GM23338 (cell line): Measurements from ENCODE around the gene DNTTIP2. TPM values are rescaled to one million over a fixed set of nuclear protein-coding genes. Genes with fewer than 3 reads are reported as not detected.

Source experiments
- ATAC-seq: fragments of 200-7000 bp; cut with Tn5 transposase; 3 replicates; pipeline ENCODE4 v1.9.1; 2020
- DNase-seq: peaks from one replicate; pipeline ENCODE4 v3.0.0-alpha.2; 2015; ENCODE audit warnings: low spot score
- H2AFZ ChIP-seq: fragments of 200-600 bp; sonication (generic); 2 replicates; pipeline ENCODE4 v1.8.0; 2016; ENCODE audit warnings: antibody characterized with exemption, mild to moderate bottlenecking, moderate library complexity
- H3F3A ChIP-seq: fragments of 200-600 bp; sonication (generic); replicated peaks from 2 replicates; pipeline ENCODE4 v1.8.0; 2017; ENCODE audit warnings: antibody characterized with exemption, mixed run types, low read depth
- H3K27ac ChIP-seq: fragments of 200-600 bp; sonication (generic); 2 replicates; pipeline ENCODE4 v1.6.1; 2016; ENCODE audit warnings: low read depth
- H3K27me3 ChIP-seq: fragments of 200-600 bp; sonication (generic); 2 replicates; pipeline ENCODE4 v1.8.0; 2016; ENCODE audit warnings: mild to moderate bottlenecking, mixed run types, moderate library complexity; ENCODE audit not compliant: insufficient read depth
- H3K36me3 ChIP-seq: fragments of 200-600 bp; sonication (generic); 2 replicates; pipeline ENCODE4 v1.8.0; 2016; ENCODE audit warnings: mild to moderate bottlenecking; ENCODE audit not compliant: insufficient read depth
- H3K4me1 ChIP-seq: fragments of 200-600 bp; sonication (generic); 2 replicates; pipeline ENCODE4 v1.8.0; 2016; ENCODE audit warnings: mild to moderate bottlenecking, moderate library complexity; ENCODE audit not compliant: insufficient read depth
- H3K4me2 ChIP-seq: fragments of 200-600 bp; sonication (generic); 2 replicates; pipeline ENCODE4 v1.7.1; 2017; ENCODE audit warnings: mixed run types
- H3K4me3 ChIP-seq: fragments of 200-600 bp; sonication (generic); 2 replicates; pipeline ENCODE4 v1.6.1; 2016; ENCODE audit warnings: mixed run types
- H3K79me2 ChIP-seq: fragments of 200-600 bp; sonication (generic); replicated peaks from 2 replicates; pipeline ENCODE4 v1.8.0; 2017; ENCODE audit warnings: mild to moderate bottlenecking; ENCODE audit not compliant: insufficient read depth
- H3K9me2 ChIP-seq: fragments of 200-600 bp; sonication (generic); 2 replicates; pipeline ENCODE4 v1.8.0; 2017; ENCODE audit not compliant: insufficient read depth
- H4K20me1 ChIP-seq: fragments of 200-600 bp; sonication (generic); replicated peaks from 2 replicates; pipeline ENCODE4 v1.8.0; 2017; ENCODE audit warnings: mild to moderate bottlenecking; ENCODE audit not compliant: insufficient read depth
- H3K27ac Mint-ChIP-seq: 2 replicates; pipeline ENCODE4 v1.8.0; 2020; ENCODE audit warnings: inconsistent platforms, mild to moderate bottlenecking, moderate library complexity, mixed read lengths
- H3K27me3 Mint-ChIP-seq: 3 replicates; pipeline ENCODE4 v1.8.0; 2022; ENCODE audit warnings: low read depth, mild to moderate bottlenecking, moderate library complexity, mixed read lengths, inconsistent platforms; ENCODE audit not compliant: insufficient read depth, poor library complexity
- H3K36me3 Mint-ChIP-seq: 3 replicates; pipeline ENCODE4 v1.8.0; 2021; ENCODE audit warnings: low read depth, mild to moderate bottlenecking, inconsistent platforms, moderate library complexity, mixed read lengths
- H3K4me1 Mint-ChIP-seq: 3 replicates; pipeline ENCODE4 v1.8.0; 2020; ENCODE audit warnings: mild to moderate bottlenecking, inconsistent platforms, mixed read lengths
- H3K4me3 Mint-ChIP-seq: 3 replicates; pipeline ENCODE4 v1.8.0; 2021; ENCODE audit warnings: moderate library complexity, mild to moderate bottlenecking, inconsistent platforms, mixed read lengths
- H3K9me3 Mint-ChIP-seq: 3 replicates; pipeline ENCODE4 v1.8.0; 2020; ENCODE audit warnings: moderate library complexity, mild to moderate bottlenecking, inconsistent platforms, mixed read lengths
- CREB1 ChIP-seq: fragments of 250-450 bp; sonication (Bioruptor Pico); IDR thresholded peaks from 2 replicates; pipeline ENCODE4 v1.5.0; 2020; ENCODE audit warnings: low read depth, mild to moderate bottlenecking, moderate library complexity
- CTCF ChIP-seq, 2 experiments: fragments of 200-600 bp in 1 of 2; sonication (generic) in 1 of 2; conservative IDR thresholded peaks; 2 replicates each; pipeline versions ENCODE4 v1.5.1 to v1.6.1; 2016 to 2017; ENCODE audit warnings: antibody characterized with exemption in 2 of 2, low read depth in 2 of 2, mild to moderate bottlenecking in 2 of 2, moderate library complexity in 1 of 2
- ETS1 ChIP-seq: IDR thresholded peaks from 2 replicates; pipeline ENCODE4 v1.6.1; 2016; ENCODE audit warnings: antibody characterized with exemption
- EZH2 ChIP-seq: fragments of 200-600 bp; sonication (generic); IDR thresholded peaks from one replicate; pipeline ENCODE4 v1.8.0; 2017; ENCODE audit warnings: antibody characterized with exemption, mild to moderate bottlenecking, low read depth; ENCODE audit not compliant: unreplicated experiment
- EZH2phosphoT487 ChIP-seq: fragments of 200-600 bp; sonication (generic); IDR thresholded peaks from one replicate; pipeline ENCODE4 v1.8.1; 2018; ENCODE audit warnings: antibody characterized with exemption; ENCODE audit not compliant: unreplicated experiment
- JUNB ChIP-seq: IDR thresholded peaks from one replicate; pipeline ENCODE4 v1.6.1; 2016; ENCODE audit warnings: antibody characterized with exemption; ENCODE audit not compliant: unreplicated experiment
- NANOG ChIP-seq: IDR thresholded peaks from 2 replicates; pipeline ENCODE4 v1.6.1; 2016; ENCODE audit warnings: antibody characterized with exemption, borderline replicate concordance
- POLR2AphosphoS5 ChIP-seq: IDR thresholded peaks from 2 replicates; pipeline ENCODE4 v1.6.1; 2016; ENCODE audit warnings: antibody characterized with exemption, low read depth
- REST ChIP-seq: IDR thresholded peaks from one replicate; pipeline ENCODE4 v1.6.1; 2018; ENCODE audit warnings: antibody characterized with exemption; ENCODE audit not compliant: unreplicated experiment
- STAT1 ChIP-seq: IDR thresholded peaks from one replicate; pipeline ENCODE4 v1.6.1; 2016; ENCODE audit warnings: antibody characterized with exemption; ENCODE audit not compliant: unreplicated experiment
- ZNF114 ChIP-seq: fragments of 250-450 bp; sonication (Bioruptor Pico); IDR thresholded peaks from 2 replicates; pipeline ENCODE4 v1.5.0; 2020; ENCODE audit warnings: mild to moderate bottlenecking, moderate library complexity
- ZNF331 ChIP-seq: fragments of 250-450 bp; sonication (Bioruptor Pico); IDR thresholded peaks from 2 replicates; pipeline ENCODE4 v1.5.0; 2020; ENCODE audit warnings: low read depth, mild to moderate bottlenecking, moderate library complexity
- ZNF462 ChIP-seq: fragments of 250-450 bp; sonication (Bioruptor Pico); IDR thresholded peaks from 2 replicates; pipeline ENCODE4 v1.5.0; 2020; ENCODE audit warnings: mild to moderate bottlenecking, moderate library complexity
- polyA plus RNA-seq: library from polyadenylated mRNA; unstranded; fragments of >200 nt; fragmentation: Nextera tagmentation; extraction: Ambion mirVana; gene quantifications from 2 replicates; pipeline ENCODE4 v1.2.1, GENCODE V29; 2016
- total RNA-seq: library from RNA; depleted of rRNA; stranded (reverse); fragments of >200 nt; shearing (Covaris generic); gene quantifications from 2 replicates; pipeline ENCODE4 v1.2.3, GENCODE V29; 2014

The DNTTIP2 gene
- total and polyA plus RNA-seq, 2 experiments from 2014 or later, result 48.1 to 91.3 TPM

GRCh38 chr1:93905051-93905450 lies 26.0 kb upstream of the DNTTIP2 start:
- no peaks in the 10 kb centered on the region for H3K9me2 ChIP-seq
- H3K27me3 ChIP-seq, result peaks cover 9% of the 10 kb centered on the region; the same call in 1 of the 2 replicates
- H3K36me3 ChIP-seq, result 0 out of 2 replicates have a peak, but pooled peaks cover 6% of the 10 kb centered on the region
- Mint-ChIP-seq H3K4me1 (peaks cover 14% of the 10 kb centered on the region), H3K9me3 (no peaks in the 10 kb centered on the region), H3K36me3 (peaks cover 2% of the 10 kb centered on the region; the same call in 1 of the 3 replicates), H3K27me3 (peaks cover 3% of the 10 kb centered on the region), H3K4me3 (no peak overlapping the region), H3K27ac (no peak overlapping the region)
- no peak overlapping the region for H3K27ac ChIP-seq
- peaks cover 16% of the 10 kb centered on the region for H3K4me1 ChIP-seq
- peaks cover 51% of the 10 kb centered on the region for H3K79me2 ChIP-seq
- no peak for ATAC-seq
- H2AFZ ChIP-seq, result no peak overlapping the region
- no peak for DNase-seq
- no peaks in the 10 kb centered on the region for H3F3A ChIP-seq
- H3K4me3 ChIP-seq, result no peak overlapping the region
- TF ChIP-seq REST (no peak), CTCF (conservative IDR thresholded peaks at IDR 0.05; ENCODE audit: low read depth in 2 of 2) (no peak), EZH2phosphoT487 (no peak), EZH2 (no peak), ZNF114 (CRISPR knock-in tag) (no peak), JUNB (no peak), ZNF331 (CRISPR knock-in tag) (no peak), CREB1 (CRISPR knock-in tag) (no peak), NANOG (no peak), ETS1 (no peak), POLR2AphosphoS5 (no peak), ZNF462 (CRISPR knock-in tag) (no peak), STAT1 (no peak)
- no peaks in the 10 kb centered on the region for H4K20me1 ChIP-seq
- H3K4me2 ChIP-seq, result no peak overlapping the region
